ENCODE results near the gene EN1.

- TF ChIP-seq CTCF (IDR thresholded peaks at IDR 0.05) (no peak), POLR2AphosphoS5 (IDR thresholded peaks at IDR 0.05) (no peak), POLR2A (IDR thresholded peaks at IDR 0.05) (no peak)
Measured at GRCh38 chr2:118878531-118879149, 31.2 kb upstream of the EN1 start.
